Astrocyte (in vitro differentiated cells and primary cell): ENCODE measurements around the gene PECR. TPM values are rescaled to one million over a fixed set of nuclear protein-coding genes. Genes with fewer than 3 reads are reported as not detected.

Experiments
- DNase-seq: peaks from one replicate; pipeline ENCODE4 v3.0.0-alpha.2; 2010; ENCODE audit warnings: low read depth
- FAIRE-seq: peaks from 2 replicates; lab custom pipeline; 2011; peaks lifted over from hg19 to GRCh38; lab: Jason Lieb, UNC
- H2AFZ ChIP-seq: 2 replicates; pipeline ENCODE4 v1.6.0; 2012; ENCODE audit warnings: low read depth, low read length, inconsistent platforms
- H3K27ac ChIP-seq: 2 replicates; pipeline ENCODE4 v1.5.1; 2011; ENCODE audit warnings: low read depth, low read length, inconsistent platforms
- H3K27me3 ChIP-seq: 2 replicates; pipeline ENCODE4 v1.6.0; 2011; ENCODE audit warnings: low read length, inconsistent platforms; ENCODE audit not compliant: insufficient read depth
- H3K36me3 ChIP-seq: 2 replicates; pipeline ENCODE4 v1.5.1; 2011; ENCODE audit warnings: low read length, inconsistent platforms; ENCODE audit not compliant: insufficient read depth
- H3K4me1 ChIP-seq: 2 replicates; pipeline ENCODE4 v1.5.1; 2011; ENCODE audit warnings: low read length, inconsistent platforms; ENCODE audit not compliant: insufficient read depth
- H3K4me2 ChIP-seq: 2 replicates; pipeline ENCODE4 v1.6.0; 2012; ENCODE audit warnings: low read length, inconsistent platforms
- H3K4me3 ChIP-seq: 2 replicates; pipeline ENCODE4 v1.5.1; 2011; ENCODE audit warnings: low read depth, mild to moderate bottlenecking, low read length, inconsistent platforms; ENCODE audit not compliant: insufficient read depth
- H3K79me2 ChIP-seq: 2 replicates; pipeline ENCODE4 v1.6.0; 2012; ENCODE audit warnings: mild to moderate bottlenecking, low read length, inconsistent platforms; ENCODE audit not compliant: insufficient read depth
- H3K9ac ChIP-seq: 2 replicates; pipeline ENCODE4 v1.6.0; 2012; ENCODE audit warnings: mild to moderate bottlenecking, low read length, inconsistent platforms
- H3K9me3 ChIP-seq: 2 replicates; pipeline ENCODE4 v1.5.1; 2012; ENCODE audit warnings: low read depth, mild to moderate bottlenecking, low read length, inconsistent platforms; ENCODE audit not compliant: insufficient read depth
- H4K20me1 ChIP-seq: 2 replicates; pipeline ENCODE4 v1.6.0; 2012; ENCODE audit warnings: low read length, inconsistent platforms; ENCODE audit not compliant: insufficient read depth
- H3K27ac Mint-ChIP-seq: one replicate; pipeline ENCODE4 v1.8.0; 2021; ENCODE audit warnings: mild to moderate bottlenecking, mixed read lengths; ENCODE audit not compliant: unreplicated experiment
- H3K27me3 Mint-ChIP-seq: one replicate; pipeline ENCODE4 v1.8.0; 2021; ENCODE audit warnings: low read depth, mixed read lengths; ENCODE audit not compliant: unreplicated experiment
- H3K36me3 Mint-ChIP-seq: one replicate; pipeline ENCODE4 v1.8.0; 2021; ENCODE audit warnings: low read depth, mixed read lengths; ENCODE audit not compliant: unreplicated experiment
- H3K4me1 Mint-ChIP-seq: one replicate; pipeline ENCODE4 v1.8.0; 2021; ENCODE audit warnings: low read depth, mixed read lengths; ENCODE audit not compliant: unreplicated experiment
- H3K4me3 Mint-ChIP-seq: one replicate; pipeline ENCODE4 v1.8.0; 2021; ENCODE audit warnings: mild to moderate bottlenecking, moderate library complexity, mixed read lengths; ENCODE audit not compliant: unreplicated experiment
- H3K9me3 Mint-ChIP-seq: one replicate; pipeline ENCODE4 v1.8.0; 2021; ENCODE audit warnings: mild to moderate bottlenecking, mixed read lengths; ENCODE audit not compliant: unreplicated experiment
- CTCF ChIP-seq: IDR thresholded peaks from 2 replicates; pipeline ENCODE4 v1.5.1; 2011; ENCODE audit warnings: low read depth, mild to moderate bottlenecking, inconsistent platforms, low read length, moderate library complexity; ENCODE audit not compliant: insufficient read depth
- EZH2 ChIP-seq: IDR thresholded peaks from 2 replicates; pipeline ENCODE4 v1.6.1; 2012; ENCODE audit warnings: mild to moderate bottlenecking, low read length, inconsistent platforms; ENCODE audit not compliant: insufficient read depth
- total RNA-seq: library from RNA; stranded (reverse); gene quantifications from 2 replicates; pipeline ENCODE4 v1.2.1, GENCODE V29; 2021

PECR gene
- total RNA-seq, 1 donor from 2014 or later: 17.0 TPM

DNA sequence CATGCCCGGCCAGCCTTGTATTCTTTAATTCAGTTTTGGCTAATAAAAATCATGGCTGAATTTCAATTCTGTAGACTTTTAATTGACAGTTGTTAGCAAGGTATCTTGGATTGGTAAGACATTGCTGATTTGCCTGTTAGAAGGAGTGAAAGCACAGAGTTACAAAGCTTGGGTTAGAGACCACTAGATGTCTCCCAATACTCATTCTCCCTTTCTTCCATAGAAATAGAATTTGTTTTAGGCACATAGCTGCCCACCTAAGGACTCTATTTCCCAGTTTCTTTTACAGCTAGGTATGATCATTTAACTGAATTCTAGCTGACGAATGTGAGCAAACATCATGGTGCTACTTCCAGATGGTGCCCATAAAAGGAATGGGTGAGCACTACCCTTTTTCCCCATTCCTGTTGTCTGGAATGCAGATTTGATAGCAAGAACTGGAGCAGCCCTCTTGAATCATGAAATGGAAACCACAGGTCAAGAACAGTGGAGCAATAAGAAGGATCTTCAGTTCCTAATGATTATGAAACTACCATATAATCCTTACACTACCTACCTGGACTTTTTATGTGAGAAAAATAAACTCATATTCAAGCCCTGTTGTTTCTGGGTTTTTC lies 17.5 kb downstream of the PECR start:
- peak; percentile 76 for DNase-seq
- Histone ChIP-seq H4K20me1 (no peaks in the 10 kb centered on the region), H2AFZ (no peak overlapping the region), H3K4me1 (peaks cover 19% of the 10 kb centered on the region), H3K4me2 (peak overlapping the region; percentile 10), H3K9me3 (no peaks in the 10 kb centered on the region), H3K9ac (no peak overlapping the region), H3K27ac (no peak overlapping the region), H3K4me3 (no peak overlapping the region), H3K36me3 (no peaks in the 10 kb centered on the region), H3K79me2 (no peaks in the 10 kb centered on the region), H3K27me3 (no peaks in the 10 kb centered on the region)
- Mint-ChIP-seq H3K9me3 (no peaks in the 10 kb centered on the region), H3K27ac (no peak overlapping the region), H3K4me1 (peaks cover 16% of the 10 kb centered on the region), H3K27me3 (no peaks in the 10 kb centered on the region), H3K4me3 (no peak overlapping the region), H3K36me3 (peaks cover 2% of the 10 kb centered on the region)
- no peak for FAIRE-seq
- TF ChIP-seq EZH2 (no peak), CTCF (no peak)

- no peaks in the 10 kb centered on the region for H3K27me3 Mint-ChIP-seq
- H3K36me3 Mint-ChIP-seq: no peaks in the 10 kb centered on the region
- Histone ChIP-seq H3K27ac (no peak overlapping the region), H3K36me3 (no peaks in the 10 kb centered on the region), H3K27me3 (no peaks in the 10 kb centered on the region), H3K4me1 (peaks cover 12% of the 10 kb centered on the region), H3K9ac (no peak overlapping the region), H3K4me2 (no peak overlapping the region), H4K20me1 (no peaks in the 10 kb centered on the region), H2AFZ (no peak overlapping the region), H3K79me2 (no peaks in the 10 kb centered on the region), H3K9me3 (no peaks in the 10 kb centered on the region), H3K4me3 (no peak overlapping the region)
- H3K9me3 Mint-ChIP-seq: no peaks in the 10 kb centered on the region
- peaks cover 23% of the 10 kb centered on the region for H3K4me1 Mint-ChIP-seq
- DNase-seq: no peak
- H3K27ac Mint-ChIP-seq: no peak overlapping the region
- no peak overlapping the region for H3K4me3 Mint-ChIP-seq
- no peak for TF ChIP-seq EZH2
- TF ChIP-seq CTCF: peak; percentile 21
- FAIRE-seq: no peak
Observed at GRCh38 chr2:216059233-216059834, 22.3 kb downstream of the PECR start.

- Mint-ChIP-seq H3K4me3 (peak overlapping the region; percentile 37), H3K27me3 (no peaks in the 10 kb centered on the region), H3K4me1 (peaks cover 18% of the 10 kb centered on the region), H3K27ac (peak overlapping the region; percentile 86), H3K36me3 (no peaks in the 10 kb centered on the region), H3K9me3 (no peaks in the 10 kb centered on the region)
- TF ChIP-seq EZH2 (no peak), CTCF (no peak)
- Histone ChIP-seq H3K79me2 (no peaks in the 10 kb centered on the region), H3K4me2 (peak overlapping the region; percentile 71), H3K9me3 (no peaks in the 10 kb centered on the region), H3K9ac (no peak overlapping the region), H2AFZ (no peak overlapping the region), H3K4me3 (no peak overlapping the region), H3K36me3 (no peaks in the 10 kb centered on the region), H3K27ac (no peak overlapping the region), H3K4me1 (peaks cover 8% of the 10 kb centered on the region), H4K20me1 (no peaks in the 10 kb centered on the region), H3K27me3 (no peaks in the 10 kb centered on the region)
- DNase-seq: peak; percentile 95
- peak; percentile 94 for FAIRE-seq
Observed at GRCh38 chr2:216057688-216058193, 23.9 kb downstream of the PECR start.
